ENCODE results near the gene PSMB2.
A peak's percentile ranks its signal among the peaks of the same experiment; 100 is the strongest.

The PSMB2 gene

GRCh38 chr1:35644204-35644603, 2.9 kb upstream of the PSMB2 start:
- DNase-seq (ENCODE audit: extremely low read depth in 1 of 2, low read depth in 1 of 2), result no peak

- peak in 1 of 2 donors; percentile 5 for DNase-seq (ENCODE audit: extremely low read depth in 1 of 2, low read depth in 1 of 2)
Observed at GRCh38 chr1:35642471-35642955, 1.2 kb upstream of the PSMB2 start.

- no peak for DNase-seq (ENCODE audit: extremely low read depth in 1 of 2, low read depth in 1 of 2)
Observed at GRCh38 chr1:35640380-35641232, 720 bp downstream of the PSMB2 start.

GRCh38 chr1:35637401-35637809, 3.9 kb downstream of the PSMB2 start:
- no peak for DNase-seq (ENCODE audit: extremely low read depth in 1 of 2, low read depth in 1 of 2)

- DNase-seq (ENCODE audit: extremely low read depth in 1 of 2, low read depth in 1 of 2), result no peak
Observed at GRCh38 chr1:35633547-35633946, 7.8 kb downstream of the PSMB2 start.

GRCh38 chr1:35631396-35631795, 9.9 kb downstream of the PSMB2 start:
- no peak for DNase-seq (ENCODE audit: extremely low read depth in 1 of 2, low read depth in 1 of 2)

- no peak for DNase-seq (ENCODE audit: extremely low read depth in 1 of 2, low read depth in 1 of 2)
Observed at GRCh38 chr1:35629051-35629450, 12.3 kb downstream of the PSMB2 start.

- no peak for DNase-seq (ENCODE audit: extremely low read depth in 1 of 2, low read depth in 1 of 2)
Observed at GRCh38 chr1:35623832-35624231, 17.5 kb downstream of the PSMB2 start.

- no peak for DNase-seq (ENCODE audit: extremely low read depth in 1 of 2, low read depth in 1 of 2)
Observed at GRCh38 chr1:35622510-35623178, 18.7 kb downstream of the PSMB2 start.

GRCh38 chr1:35619237-35620121, 21.8 kb downstream of the PSMB2 start:
- no peak for DNase-seq (ENCODE audit: extremely low read depth in 1 of 2, low read depth in 1 of 2)

GRCh38 chr1:35615440-35615839, 25.9 kb downstream of the PSMB2 start:
- DNase-seq (ENCODE audit: extremely low read depth in 1 of 2, low read depth in 1 of 2), result no peak

GRCh38 chr1:35611655-35612054, 29.7 kb downstream of the PSMB2 start:
- DNase-seq (ENCODE audit: extremely low read depth in 1 of 2, low read depth in 1 of 2), result no peak

- DNase-seq (ENCODE audit: extremely low read depth in 1 of 2, low read depth in 1 of 2), result no peak
Observed at GRCh38 chr1:35605867-35606182, 35.5 kb downstream of the PSMB2 start.

- no peak for DNase-seq (ENCODE audit: extremely low read depth in 1 of 2, low read depth in 1 of 2)
Observed at GRCh38 chr1:35605071-35605866, 36.1 kb downstream of the PSMB2 start.

- DNase-seq (ENCODE audit: extremely low read depth in 1 of 2, low read depth in 1 of 2), result no peak
Observed at GRCh38 chr1:35603941-35604340, 37.4 kb downstream of the PSMB2 start.

- no peak for DNase-seq (ENCODE audit: extremely low read depth in 1 of 2, low read depth in 1 of 2)
Observed at GRCh38 chr1:35603468-35603867, 37.9 kb downstream of the PSMB2 start.

- no peak for DNase-seq (ENCODE audit: extremely low read depth in 1 of 2, low read depth in 1 of 2)
Observed at GRCh38 chr1:35600593-35600992, 40.7 kb downstream of the PSMB2 start.

GRCh38 chr1:35599411-35599810, 41.9 kb downstream of the PSMB2 start:
- DNase-seq (ENCODE audit: extremely low read depth in 1 of 2, low read depth in 1 of 2), result no peak

- DNase-seq (ENCODE audit: extremely low read depth in 1 of 2, low read depth in 1 of 2), result no peak
Observed at GRCh38 chr1:35598895-35599294, 42.4 kb downstream of the PSMB2 start.

GRCh38 chr1:35597870-35598269, 43.5 kb downstream of the PSMB2 start:
- no peak for DNase-seq (ENCODE audit: extremely low read depth in 1 of 2, low read depth in 1 of 2)
